PC-9 (cell line): ENCODE results near the gene ADPRM. TPM values are rescaled to one million over a fixed set of nuclear protein-coding genes. Genes with fewer than 3 reads are reported as not detected.

ENCODE experiments used
- BruUV-seq: library from RNA; stranded (reverse); fragments of 400-500 nt; replicated peaks from 2 replicates; lab custom pipeline; 2021; lab: Mats Ljungman, UMichigan
- CTCF ChIA-PET: fragments of 300-600 bp; sonication (Branson Sonifier 250); formaldehyde crosslinking; loops from one replicate; lab custom pipeline; 2022; ENCODE audit warnings: antibody characterized with exemption; lab: Charles Lee
- POLR2A ChIA-PET: fragments of 300-600 bp; sonication (Branson Sonifier 250); formaldehyde crosslinking; loops from one replicate; lab custom pipeline; 2022; ENCODE audit warnings: antibody characterized with exemption; ENCODE audit not compliant: unreplicated experiment; lab: Charles Lee
- DNase-seq, 2 experiments: peaks; one replicate each; pipeline versions ENCODE4 v3.0.0 to v3.0.0-alpha.2; 2015 to 2022; ENCODE audit warnings: mixed read lengths in 1 of 2
- H2AFZ ChIP-seq: fragments of 200-600 bp; sonication (generic); 2 replicates; pipeline ENCODE4 v1.8.1; 2017; ENCODE audit warnings: antibody characterized with exemption
- H3F3A ChIP-seq: fragments of 200-600 bp; sonication (generic); 2 replicates; pipeline ENCODE4 v1.8.1; 2017; ENCODE audit warnings: antibody characterized with exemption, mild to moderate bottlenecking, low read depth; ENCODE audit not compliant: insufficient read depth
- H3K27ac ChIP-seq: fragments of 200-600 bp; sonication (generic); 2 replicates; pipeline ENCODE4 v1.6.1; 2016; ENCODE audit warnings: mixed run types
- H3K27me3 ChIP-seq: fragments of 200-600 bp; sonication (generic); 2 replicates; pipeline ENCODE4 v1.6.1; 2016; ENCODE audit warnings: low read depth, mixed run types; ENCODE audit not compliant: insufficient read depth
- H3K36me3 ChIP-seq: fragments of 200-600 bp; sonication (generic); 2 replicates; pipeline ENCODE4 v1.6.1; 2016; ENCODE audit warnings: low read depth, mixed run types
- H3K4me1 ChIP-seq: fragments of 200-600 bp; sonication (generic); replicated peaks from 2 replicates; pipeline ENCODE4 v1.6.1; 2016; ENCODE audit warnings: mixed run types; ENCODE audit not compliant: insufficient read depth
- H3K4me2 ChIP-seq: fragments of 200-600 bp; sonication (generic); 2 replicates; pipeline ENCODE4 v1.6.1; 2017; ENCODE audit warnings: mixed run types
- H3K4me3 ChIP-seq: fragments of 200-600 bp; sonication (generic); 2 replicates; pipeline ENCODE4 v1.6.1; 2016; ENCODE audit warnings: mixed run types
- H3K79me2 ChIP-seq: fragments of 200-600 bp; sonication (generic); 2 replicates; pipeline ENCODE4 v1.6.1; 2017; ENCODE audit warnings: low read depth, mixed run types
- H3K9me2 ChIP-seq: fragments of 200-600 bp; sonication (generic); 2 replicates; pipeline ENCODE4 v1.8.1; 2017; ENCODE audit warnings: mild to moderate bottlenecking; ENCODE audit not compliant: insufficient read depth
- H3K9me3 ChIP-seq: fragments of 200-600 bp; sonication (generic); 2 replicates; pipeline ENCODE4 v1.8.1; 2016; ENCODE audit warnings: low read depth; ENCODE audit not compliant: insufficient read depth
- H4K20me1 ChIP-seq: fragments of 200-600 bp; sonication (generic); 2 replicates; pipeline ENCODE4 v1.8.1; 2017; ENCODE audit not compliant: insufficient read depth
- CTCF ChIP-seq: fragments of 200-600 bp; sonication (generic); conservative IDR thresholded peaks from 2 replicates; pipeline ENCODE4 v1.6.1; 2017; ENCODE audit warnings: mixed run types, antibody characterized with exemption, mild to moderate bottlenecking, moderate library complexity
- EZH2 ChIP-seq: fragments of 200-600 bp; sonication (generic); IDR thresholded peaks from 2 replicates; pipeline ENCODE4 v1.8.0; 2017; ENCODE audit warnings: antibody characterized with exemption, low read depth
- intact Hi-C: fragments of 100-400 bp; cut with micrococcal nuclease; formaldehyde crosslinking; loops from one replicate; pipeline ENCODE4 v1.10.0; 2022; ENCODE audit not compliant: unreplicated experiment
- total RNA-seq: library from RNA; stranded (reverse); gene quantifications from 2 replicates; pipeline ENCODE4 v1.2.3, GENCODE V29; 2021

ADPRM gene
- total RNA-seq, 1 experiment from 2014 or later, result 6.4 TPM

DNA sequence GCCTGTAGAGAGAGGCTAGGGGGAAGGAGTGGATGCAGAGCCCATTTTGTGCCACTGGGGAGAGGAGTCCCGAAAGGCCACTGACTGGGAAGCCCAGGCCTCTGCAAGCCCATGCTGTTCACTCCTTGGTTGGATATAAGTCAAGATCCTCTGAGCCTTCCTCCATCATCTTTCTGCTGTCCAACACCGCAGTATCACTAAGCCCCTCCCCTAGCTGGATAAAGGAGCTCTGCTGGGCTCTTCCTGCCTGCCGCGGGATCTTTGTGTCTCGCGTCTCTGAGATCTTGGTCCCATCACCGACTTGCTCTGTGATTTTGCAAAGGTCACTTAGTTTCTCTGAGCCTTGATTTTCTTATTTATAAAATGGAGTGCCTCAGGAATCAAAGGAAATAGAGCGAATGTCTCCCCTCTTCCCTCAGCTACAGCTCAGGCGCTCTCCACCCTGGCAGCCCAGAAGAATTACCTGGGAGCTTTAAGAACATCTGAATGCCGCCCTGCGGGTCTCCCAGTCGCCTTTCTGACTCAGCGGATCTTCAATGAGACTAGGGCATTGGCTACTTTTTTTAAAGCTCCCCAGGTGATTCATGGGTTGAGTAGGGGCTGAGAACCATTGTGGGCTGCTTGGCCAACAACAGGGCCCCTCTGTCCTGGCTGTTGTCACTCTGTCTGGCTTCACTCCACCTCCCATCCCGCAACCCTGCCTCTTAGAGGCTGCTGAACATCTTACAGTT is 57.6 kb downstream of the ADPRM start:
- peak in 1 of 2 experiments; percentile 46 for DNase-seq
- Histone ChIP-seq H3K9me3 (no peaks in the 10 kb centered on the region), H3K4me2 (no peak overlapping the region), H3K27me3 (peaks cover 43% of the 10 kb centered on the region), H2AFZ (no peak overlapping the region), H3K27ac (no peak overlapping the region), H3K4me1 (no peaks in the 10 kb centered on the region), H3K4me3 (no peak overlapping the region), H3K9me2 (no peaks in the 10 kb centered on the region), H4K20me1 (no peaks in the 10 kb centered on the region), H3K79me2 (no peaks in the 10 kb centered on the region), H3F3A (no peaks in the 10 kb centered on the region), H3K36me3 (no peaks in the 10 kb centered on the region)
- POLR2A ChIA-PET, result no interaction called here
- no TSS peak for BruUV-seq
- CTCF ChIA-PET, result no interaction called here
- TF ChIP-seq CTCF (no peak), EZH2 (no peak)
- intact Hi-C loops, result loop anchor here (5.0 kb wide), 1 partner anchor 92 kb away; no protein-coding TSS in a partner anchor

GRCh38 chr17:10755592-10756127 is 58.3 kb downstream of the ADPRM start:
- Histone ChIP-seq H3K4me1 (no peaks in the 10 kb centered on the region), H2AFZ (no peak overlapping the region), H3K79me2 (no peaks in the 10 kb centered on the region), H3K9me2 (no peaks in the 10 kb centered on the region), H3K9me3 (no peaks in the 10 kb centered on the region), H3K4me2 (no peak overlapping the region), H3F3A (no peaks in the 10 kb centered on the region), H3K27ac (no peak overlapping the region), H4K20me1 (no peaks in the 10 kb centered on the region), H3K27me3 (peaks cover 42% of the 10 kb centered on the region), H3K4me3 (no peak overlapping the region), H3K36me3 (no peaks in the 10 kb centered on the region)
- intact Hi-C loops, result no loop called here
- no TSS peak for BruUV-seq
- CTCF ChIA-PET, result no interaction called here
- TF ChIP-seq CTCF (no peak), EZH2 (no peak)
- POLR2A ChIA-PET, result no interaction called here
- no peak for DNase-seq

DNA sequence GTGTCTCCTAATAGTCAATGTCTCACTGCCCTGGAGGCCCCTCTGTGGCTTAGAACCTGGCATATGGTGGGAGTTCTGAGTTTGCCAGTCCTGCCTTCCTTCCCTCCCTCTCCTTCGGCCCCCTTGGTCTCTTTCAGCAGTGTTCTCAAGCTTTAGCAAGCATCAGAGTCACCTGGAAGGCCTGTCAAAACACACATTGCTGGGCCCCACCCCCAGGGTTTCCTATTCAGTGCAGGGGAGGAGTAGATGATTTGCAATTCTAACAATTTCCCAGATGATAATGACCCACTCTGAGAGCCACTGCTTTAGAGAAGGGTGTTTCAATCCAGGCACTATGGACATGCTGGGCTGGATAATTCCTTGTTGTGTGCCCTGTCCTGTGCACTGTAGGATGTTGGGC is 58.8 kb downstream of the ADPRM start:
- no peaks in the 10 kb centered on the region for H3K9me3 ChIP-seq
- no peaks in the 10 kb centered on the region for H4K20me1 ChIP-seq
- DNase-seq, result no peak
- no peak overlapping the region for H2AFZ ChIP-seq
- intact Hi-C loops, result no loop called here
- no peak overlapping the region for H3K4me2 ChIP-seq
- no peaks in the 10 kb centered on the region for H3K79me2 ChIP-seq
- H3K9me2 ChIP-seq, result no peaks in the 10 kb centered on the region
- H3K36me3 ChIP-seq, result no peaks in the 10 kb centered on the region
- BruUV-seq, result no TSS peak
- TF ChIP-seq EZH2 (no peak), CTCF (no peak)
- no peak overlapping the region for H3K4me3 ChIP-seq
- no peak overlapping the region for H3K27ac ChIP-seq
- CTCF ChIA-PET, result no interaction called here
- H3F3A ChIP-seq, result no peaks in the 10 kb centered on the region
- H3K27me3 ChIP-seq, result peaks cover 42% of the 10 kb centered on the region
- POLR2A ChIA-PET, result no interaction called here
- H3K4me1 ChIP-seq, result no peaks in the 10 kb centered on the region
